GM12875 (cell line): ENCODE measurements around the gene ALDH8A1.
"Not testable (repeated sequence)": the region's sequence is repeated elsewhere in the genome, so short reads cannot be mapped to it uniquely, and the experiment has no call there.

Source experiments
- H3K4me3 ChIP-seq: one replicate; pipeline ENCODE4 v1.5.1; 2011; ENCODE audit warnings: low read depth, low read length, control low read depth
- TF ChIP-seq, protein P1 (sequence below): IDR thresholded peaks from 2 replicates; pipeline ENCODE4 v1.5.1; 2011; ENCODE audit warnings: low read depth, mild to moderate bottlenecking, control low read depth, inconsistent platforms, low read length, moderate library complexity, borderline replicate concordance; ENCODE audit not compliant: insufficient read depth

The ALDH8A1 gene

DNA sequence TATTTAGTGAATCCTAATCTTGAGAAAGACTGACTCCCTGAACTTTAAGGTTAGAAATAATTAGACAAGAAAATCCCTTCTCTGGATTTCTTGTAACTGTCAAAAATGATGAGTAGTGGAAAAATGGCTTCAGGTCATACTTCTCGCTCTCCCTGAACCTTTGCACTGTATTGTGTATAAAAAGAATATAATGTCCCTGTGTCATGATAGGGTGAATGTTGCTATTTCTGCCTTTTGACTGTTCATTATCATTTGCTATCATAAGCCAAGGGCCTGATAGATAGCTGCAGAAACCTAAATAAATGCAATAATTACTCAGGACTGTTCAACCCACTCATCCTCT is 39.3 kb downstream of the ALDH8A1 start:
- no peak overlapping the region for H3K4me3 ChIP-seq
- TF ChIP-seq, protein P1, sequence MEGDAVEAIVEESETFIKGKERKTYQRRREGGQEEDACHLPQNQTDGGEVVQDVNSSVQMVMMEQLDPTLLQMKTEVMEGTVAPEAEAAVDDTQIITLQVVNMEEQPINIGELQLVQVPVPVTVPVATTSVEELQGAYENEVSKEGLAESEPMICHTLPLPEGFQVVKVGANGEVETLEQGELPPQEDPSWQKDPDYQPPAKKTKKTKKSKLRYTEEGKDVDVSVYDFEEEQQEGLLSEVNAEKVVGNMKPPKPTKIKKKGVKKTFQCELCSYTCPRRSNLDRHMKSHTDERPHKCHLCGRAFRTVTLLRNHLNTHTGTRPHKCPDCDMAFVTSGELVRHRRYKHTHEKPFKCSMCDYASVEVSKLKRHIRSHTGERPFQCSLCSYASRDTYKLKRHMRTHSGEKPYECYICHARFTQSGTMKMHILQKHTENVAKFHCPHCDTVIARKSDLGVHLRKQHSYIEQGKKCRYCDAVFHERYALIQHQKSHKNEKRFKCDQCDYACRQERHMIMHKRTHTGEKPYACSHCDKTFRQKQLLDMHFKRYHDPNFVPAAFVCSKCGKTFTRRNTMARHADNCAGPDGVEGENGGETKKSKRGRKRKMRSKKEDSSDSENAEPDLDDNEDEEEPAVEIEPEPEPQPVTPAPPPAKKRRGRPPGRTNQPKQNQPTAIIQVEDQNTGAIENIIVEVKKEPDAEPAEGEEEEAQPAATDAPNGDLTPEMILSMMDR, result no peak

DNA sequence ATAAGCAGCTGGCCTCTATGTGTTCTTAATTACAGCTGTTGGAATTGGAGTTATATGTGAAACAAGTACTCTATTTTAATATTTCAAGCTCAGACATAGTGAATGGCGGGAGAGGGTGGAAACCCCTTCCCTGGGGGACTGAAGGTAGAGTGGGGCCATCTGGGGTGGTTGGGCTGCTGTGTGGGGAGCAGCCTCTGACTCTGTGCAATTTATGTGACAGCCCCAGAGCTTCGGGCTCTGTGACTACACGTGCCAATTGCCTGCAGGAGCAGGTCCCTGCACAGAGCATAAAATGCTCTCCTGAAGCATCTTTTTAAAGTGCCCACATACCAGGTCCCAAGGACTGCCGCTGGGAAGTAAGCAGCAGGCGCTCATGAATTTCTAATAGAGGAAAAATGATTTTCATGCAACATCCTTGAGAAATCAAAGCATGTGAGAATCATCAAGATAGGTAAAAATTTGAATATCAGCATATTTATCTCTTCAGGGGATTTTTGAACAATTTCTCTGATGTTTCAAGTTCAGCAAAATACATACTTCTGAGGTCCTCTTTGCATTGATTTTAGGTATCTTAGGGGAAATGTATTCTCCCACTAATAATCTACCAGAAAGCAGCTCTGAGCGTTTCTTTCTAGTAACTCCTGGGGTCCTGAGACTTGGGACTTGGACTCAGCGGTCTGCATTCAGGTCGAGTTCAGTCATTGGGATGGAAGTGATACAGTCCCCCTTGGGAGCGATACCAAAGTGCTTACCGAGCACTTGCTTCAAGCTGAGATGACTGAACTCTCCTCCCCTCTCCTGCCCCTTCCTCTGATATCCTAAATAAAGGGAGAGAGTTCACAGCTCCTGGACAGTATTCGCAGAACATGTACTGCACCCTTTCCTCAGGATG is 40.0 kb downstream of the ALDH8A1 start:
- no peak overlapping the region for H3K4me3 ChIP-seq
- TF ChIP-seq, protein P1, result no peak

- no peak overlapping the region for H3K4me3 ChIP-seq
- TF ChIP-seq, protein P1, result no peak
These were observed 40.9 kb downstream of the ALDH8A1 start for GRCh38 chr6:134908906-134909516.

- not testable (repeated sequence) for H3K4me3 ChIP-seq
These were observed 45.2 kb downstream of the ALDH8A1 start for GRCh38 chr6:134904731-134905130.

GRCh38 chr6:134903448-134903847 is 46.5 kb downstream of the ALDH8A1 start:
- TF ChIP-seq, protein P1, result no peak
- H3K4me3 ChIP-seq, result no peak overlapping the region

DNA sequence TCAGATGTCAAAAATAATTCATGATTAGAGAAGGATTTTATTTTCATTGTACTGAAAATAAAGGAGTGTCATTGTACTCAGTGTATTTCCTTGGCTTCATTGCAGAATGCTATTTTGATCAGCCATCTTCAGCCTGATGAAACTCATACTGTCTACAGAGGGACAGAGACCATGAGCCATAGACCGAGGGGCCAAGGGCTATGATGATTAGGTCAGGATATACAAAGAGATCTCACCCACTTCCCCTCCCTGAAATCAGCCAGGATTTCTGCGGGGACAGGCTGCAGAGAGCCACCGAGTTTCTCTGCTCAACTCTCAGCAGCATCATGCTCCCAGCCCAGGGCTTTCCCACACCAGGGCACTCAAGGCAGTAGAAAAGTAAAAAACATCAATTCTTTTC is 47.0 kb downstream of the ALDH8A1 start:
- TF ChIP-seq, protein P1, result no peak
- no peak overlapping the region for H3K4me3 ChIP-seq

- TF ChIP-seq, protein P1, result no peak
- H3K4me3 ChIP-seq, result no peak overlapping the region
These were observed 47.6 kb downstream of the ALDH8A1 start for GRCh38 chr6:134902074-134902861.
